DMS 273 treated with DMSO at 0.1 percent for 48 hours (cell line): ENCODE measurements around the gene SLC38A10.
A peak's percentile ranks its signal among the peaks of the same experiment; 100 is the strongest.

Experiments used
- DNase-seq: peaks from one replicate; lab custom pipeline; 2025; lab: John Stamatoyannopoulos, UW

SLC38A10 gene

DNA sequence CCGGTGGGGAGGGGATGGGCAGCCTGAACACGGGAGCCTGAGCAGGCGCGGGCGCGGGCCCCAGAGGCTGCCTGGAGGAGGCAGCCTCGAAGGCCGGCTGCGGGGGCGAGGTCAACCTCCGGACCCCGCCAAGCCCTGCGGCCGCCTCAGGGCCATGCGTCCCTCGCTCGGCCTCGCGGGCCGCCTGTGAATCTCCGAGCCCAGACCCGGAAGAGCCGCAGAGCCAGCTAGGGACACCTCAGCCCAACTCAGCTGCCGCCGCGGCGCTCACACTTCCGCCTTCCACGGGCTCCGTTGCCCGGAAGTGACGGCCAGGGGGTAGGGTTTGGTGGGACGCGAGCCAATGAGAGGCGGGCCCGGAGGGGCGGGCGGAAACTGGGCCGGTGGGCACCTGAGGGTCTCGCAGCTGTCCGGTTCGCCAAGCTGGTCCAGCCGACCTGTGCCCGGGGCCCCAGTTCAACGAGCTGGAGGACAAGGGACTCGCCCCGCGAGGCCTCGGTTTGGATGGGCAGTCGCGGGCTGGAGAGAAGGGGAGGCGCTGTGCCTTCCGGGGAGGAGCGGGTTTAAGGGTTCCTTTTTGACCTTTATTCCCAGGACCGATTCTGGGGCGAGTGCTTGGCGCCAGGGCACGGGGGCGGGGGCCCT, at the start of gene SLC38A10:
TSS of gene SLC38A10 (minus strand) at position 277 of the 645 bp plus-strand sequence. CDS start 386 bp downstream, outside the sequence.
- DNase-seq = peak; percentile 51

DNA sequence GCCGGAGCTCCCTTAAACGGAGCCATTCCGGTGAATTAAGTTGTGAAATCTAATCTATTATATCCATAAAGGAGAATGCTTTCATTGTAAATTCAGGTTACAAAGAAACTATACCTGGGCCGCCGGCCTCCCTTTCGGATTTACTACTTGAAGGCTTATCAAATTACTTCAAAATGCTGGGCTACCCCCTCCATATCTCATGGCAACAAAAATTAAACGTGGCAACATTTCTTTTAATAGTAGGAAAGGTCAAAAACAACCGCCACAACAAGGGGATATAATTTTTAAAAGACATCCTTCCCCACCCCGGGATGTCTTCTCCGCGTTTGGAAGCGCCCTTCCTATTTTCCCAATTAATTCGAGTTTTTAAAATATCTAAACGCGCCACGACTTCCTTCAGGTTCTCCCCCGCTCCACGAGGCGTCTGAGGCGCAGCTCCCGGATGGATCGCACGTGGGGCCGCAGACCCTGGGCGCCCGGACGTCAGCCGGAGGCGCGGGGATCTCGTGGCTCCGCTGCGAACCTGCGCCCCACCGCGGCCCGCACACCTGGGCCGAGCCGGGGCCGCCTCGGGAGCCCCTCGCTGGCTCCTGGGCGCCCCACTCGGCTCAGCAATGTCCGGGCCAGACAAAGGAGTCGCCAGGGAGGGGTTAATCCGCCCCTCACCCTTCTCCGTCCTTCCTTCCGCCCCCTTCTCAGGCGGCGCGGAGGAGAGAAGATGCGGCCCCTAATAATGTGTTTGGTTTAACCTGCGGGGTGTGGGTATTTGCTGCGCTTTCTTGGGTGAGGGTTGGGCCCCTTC, 47.4 kb upstream of the SLC38A10 start:
- no peak for DNase-seq

DNA sequence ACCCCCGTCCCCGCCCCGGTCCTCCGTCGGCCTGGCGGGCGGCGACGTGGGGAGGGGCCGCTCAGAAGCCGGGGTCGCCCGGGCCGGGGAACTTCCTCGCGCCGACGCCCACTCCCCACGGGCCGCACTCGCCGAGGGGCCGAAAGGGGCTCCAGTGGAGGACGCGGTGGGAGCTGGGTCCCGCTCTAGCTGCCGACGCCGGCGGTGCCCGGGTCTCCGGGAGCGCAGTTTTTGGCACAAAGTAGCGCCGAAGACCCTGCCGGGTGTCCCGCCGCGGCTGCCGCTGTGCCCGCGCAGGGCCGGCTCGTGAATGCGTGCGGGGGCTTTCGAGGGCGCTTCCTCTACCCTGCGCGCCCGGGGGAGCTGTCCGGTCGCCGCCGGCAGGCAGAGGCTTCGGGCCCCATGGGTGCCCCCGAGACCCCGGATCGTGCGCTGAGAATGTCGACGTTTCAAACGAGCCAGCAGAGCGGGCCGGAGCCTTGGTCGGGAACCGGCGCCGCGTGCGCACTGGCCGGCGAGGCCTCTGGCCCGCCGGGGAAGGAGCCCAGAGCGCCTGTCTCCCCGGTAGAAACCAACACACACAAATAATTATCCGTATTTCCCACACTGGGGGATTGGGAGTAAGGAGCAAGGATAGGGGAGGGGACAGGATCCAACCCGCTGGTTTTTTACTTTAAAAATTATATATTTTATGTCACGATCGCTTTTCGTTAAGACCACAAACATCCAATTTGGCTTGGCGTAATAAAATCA, 46.6 kb upstream of the SLC38A10 start:
- no peak for DNase-seq

- no peak for DNase-seq
Observed at GRCh38 chr17:81340607-81341515, 45.8 kb upstream of the SLC38A10 start.

- no peak for DNase-seq
Observed at GRCh38 chr17:81339534-81340296, 44.6 kb upstream of the SLC38A10 start.

- DNase-seq = no peak
Observed at GRCh38 chr17:81339191-81339533, 44.1 kb upstream of the SLC38A10 start.

DNA sequence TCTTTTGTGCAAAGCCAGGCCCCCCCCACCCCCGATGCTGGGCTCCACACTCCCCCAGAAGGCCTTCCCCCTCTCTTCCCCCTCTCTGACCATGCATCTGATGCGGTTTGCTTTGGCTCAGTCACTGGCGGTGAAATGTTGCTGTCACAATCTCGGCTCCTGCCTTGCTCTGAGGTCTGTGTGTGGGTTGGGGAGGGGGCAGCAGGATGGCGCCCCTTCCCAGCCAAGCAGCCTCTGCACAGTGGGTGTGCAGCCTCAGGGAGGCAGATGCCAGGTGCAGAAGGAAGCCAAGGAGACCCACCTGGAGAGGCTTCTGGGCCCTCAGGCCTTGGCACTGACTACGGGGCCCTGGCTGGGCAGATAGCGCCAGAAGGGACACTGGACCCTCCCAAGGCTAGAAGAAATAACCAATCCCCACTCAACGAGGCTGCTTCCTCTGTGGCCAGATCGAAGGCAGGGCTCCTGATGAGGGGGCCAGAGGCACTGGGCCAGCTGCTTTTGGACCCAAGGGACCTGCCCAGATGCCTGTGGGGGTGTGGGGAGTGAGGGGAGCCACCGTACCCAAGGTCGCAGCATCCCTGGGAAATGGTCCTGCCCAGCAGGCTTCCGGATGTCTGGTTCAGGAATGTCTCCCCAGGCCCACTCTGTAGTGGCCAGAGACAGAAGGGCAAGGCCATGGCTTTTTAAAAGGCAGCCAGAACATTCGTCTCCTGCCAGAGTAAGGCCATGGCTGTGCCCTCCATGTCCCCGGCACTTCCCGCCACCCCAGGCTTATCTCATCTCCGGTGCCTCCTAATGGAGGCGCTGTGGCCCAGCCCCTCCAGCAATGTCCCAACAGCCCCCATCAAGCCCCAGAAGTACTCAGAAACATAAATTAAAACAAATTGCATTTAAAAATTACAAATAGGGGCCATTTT, 43.4 kb upstream of the SLC38A10 start:
- DNase-seq = no peak

DNA sequence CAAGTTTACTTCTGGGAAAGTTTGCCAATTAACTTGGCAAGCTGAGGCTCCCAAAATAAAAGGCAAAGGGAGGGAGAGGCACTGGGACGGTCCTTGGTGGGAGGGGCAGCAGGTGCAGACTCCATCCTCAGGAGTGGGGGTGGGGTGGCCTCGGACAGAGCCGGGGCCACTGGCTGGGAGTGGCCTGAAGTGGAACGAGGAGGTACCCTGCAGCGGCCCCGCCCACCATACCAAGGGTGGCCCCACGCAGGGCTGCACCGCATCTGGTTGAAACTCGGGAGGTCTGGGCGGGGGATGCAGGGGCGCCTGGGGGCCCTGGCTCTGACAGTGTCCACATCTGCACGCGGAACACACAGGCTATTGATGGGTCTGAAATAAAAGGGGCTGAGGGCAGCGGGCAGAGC, 42.4 kb upstream of the SLC38A10 start:
- DNase-seq = no peak

GRCh38 chr17:81336930-81337325, 41.8 kb upstream of the SLC38A10 start:
- no peak for DNase-seq

GRCh38 chr17:81336296-81336929, 41.3 kb upstream of the SLC38A10 start:
- no peak for DNase-seq

DNA sequence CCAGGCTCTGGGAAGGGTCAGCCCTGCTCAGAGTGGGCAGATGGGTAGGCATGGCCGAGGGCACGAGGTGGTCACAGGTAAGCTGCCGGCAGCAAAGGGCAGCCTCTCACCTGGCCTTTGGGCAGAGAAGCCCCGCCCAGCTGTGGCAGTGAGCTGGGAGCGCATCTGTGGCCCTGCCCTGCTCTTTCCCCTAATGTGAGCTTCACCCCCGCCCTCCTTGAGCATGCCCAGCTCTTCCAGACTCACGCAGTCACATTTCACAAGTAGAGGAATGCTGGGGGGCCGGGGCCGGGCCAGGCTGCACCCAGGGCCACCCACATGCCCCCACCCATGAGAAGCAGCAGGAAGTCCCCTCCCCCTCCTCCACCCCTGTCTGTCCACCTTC, 40.7 kb upstream of the SLC38A10 start:
- no peak for DNase-seq

- DNase-seq = no peak
Observed at GRCh38 chr17:81334987-81335772, 40.1 kb upstream of the SLC38A10 start.

DNA sequence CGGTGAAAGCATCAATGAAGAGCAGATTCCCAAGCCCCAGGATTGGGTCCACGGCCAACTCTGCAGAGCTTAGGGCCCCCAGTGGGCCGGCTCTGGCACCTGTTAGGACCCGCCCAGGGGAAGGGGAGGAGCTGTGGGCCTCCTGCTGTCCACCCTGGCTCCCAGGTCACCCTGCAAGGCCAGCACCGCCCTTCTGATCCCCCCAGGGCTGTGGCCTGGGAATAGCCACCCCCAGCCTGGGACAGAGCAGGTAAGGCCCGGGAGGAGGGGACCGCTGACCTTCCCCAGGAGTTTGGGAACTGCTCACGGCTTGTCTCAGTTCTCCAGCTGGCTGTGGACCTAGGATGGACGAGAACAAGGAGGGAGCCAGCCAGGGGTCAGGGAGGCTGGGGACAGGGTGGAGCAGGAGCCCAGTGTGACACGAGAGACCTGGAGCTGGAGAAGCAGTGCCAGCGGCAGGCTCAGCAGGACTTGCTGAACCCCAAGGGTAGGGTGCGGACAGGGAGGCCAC, 39.3 kb upstream of the SLC38A10 start:
- no peak for DNase-seq

- DNase-seq = no peak
Observed at GRCh38 chr17:81333616-81334368, 38.7 kb upstream of the SLC38A10 start.

- no peak for DNase-seq
Observed at GRCh38 chr17:81332914-81333528, 37.9 kb upstream of the SLC38A10 start.

DNA sequence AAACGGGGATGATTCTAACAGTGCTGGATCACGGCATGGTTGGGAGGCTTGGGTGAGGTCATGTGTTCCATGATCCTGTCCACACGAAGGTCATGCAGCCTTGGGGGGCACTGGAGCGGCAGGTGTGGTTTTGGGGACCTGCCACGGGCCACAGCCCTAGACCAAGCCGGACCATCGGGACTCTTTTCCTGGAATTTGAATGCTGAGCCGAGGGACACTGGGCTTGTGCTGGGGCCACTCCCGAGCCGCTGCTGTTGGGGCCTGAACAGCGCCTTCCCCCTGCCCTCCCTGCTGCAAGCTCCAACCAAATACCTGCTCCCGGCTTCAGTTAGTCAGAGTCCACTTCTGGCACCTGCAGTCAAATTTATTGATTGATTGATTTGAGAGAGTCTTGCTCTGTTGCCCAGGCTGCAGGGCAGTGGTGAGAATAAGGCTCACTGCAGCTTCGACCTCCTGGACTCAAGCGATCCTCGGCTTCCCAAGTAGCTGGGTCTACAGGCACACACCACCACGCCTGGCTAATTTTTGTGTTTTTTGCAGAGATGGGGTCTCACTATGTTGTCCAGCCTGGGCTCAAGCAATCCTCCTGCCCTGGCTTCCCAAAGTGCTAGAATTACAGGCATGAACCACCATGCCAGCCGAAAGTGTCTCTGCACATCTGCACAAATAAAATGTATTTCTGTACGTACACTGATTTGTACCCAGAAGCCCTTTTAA, 37.2 kb upstream of the SLC38A10 start:
- DNase-seq = no peak
